ENCODE data around the gene MFSD12. TPM values are rescaled to one million over a fixed set of nuclear protein-coding genes. Genes with fewer than 3 reads are reported as not detected.

The MFSD12 gene
- total and polyA plus RNA-seq, 2 experiments from 2014 or later = 44.7 to 57.7 TPM

DNA sequence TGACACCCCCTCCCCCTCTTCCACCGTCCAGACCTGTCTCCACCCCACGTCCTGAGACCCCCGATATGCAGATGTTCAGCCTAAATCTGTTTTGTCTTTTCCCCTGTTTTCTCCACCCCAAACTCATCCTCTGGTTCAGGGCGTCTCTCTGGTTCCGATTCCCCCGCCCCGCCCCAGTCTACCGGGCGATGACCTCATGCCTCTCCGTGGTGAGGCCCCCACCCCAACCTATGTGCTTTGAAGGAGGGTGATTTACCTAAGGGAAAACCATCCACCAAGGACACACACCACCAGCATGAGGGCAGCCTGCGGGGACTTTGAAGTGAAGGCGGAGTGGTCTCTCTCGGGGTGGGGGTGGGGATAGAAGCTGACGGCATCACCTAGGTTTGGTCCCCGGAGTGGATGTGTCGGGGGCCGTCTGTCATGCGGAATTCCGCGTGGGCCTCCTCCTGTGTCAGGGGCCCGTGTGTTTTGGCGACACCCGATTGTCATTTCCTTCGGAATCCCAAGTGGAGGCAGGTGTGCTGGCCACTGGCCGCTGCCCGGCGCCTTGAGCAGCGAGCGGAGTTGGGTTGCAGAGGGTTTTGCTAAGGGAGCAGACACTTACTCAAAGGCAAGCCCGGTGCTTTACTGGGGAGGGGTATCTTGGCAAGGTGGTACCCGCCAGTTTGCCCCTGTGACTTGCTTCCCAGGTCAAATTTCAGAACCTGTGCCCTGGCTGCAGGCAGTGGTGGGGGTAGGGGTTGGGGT is 49.8 kb downstream of the MFSD12 start:
- H3K9me2 ChIP-seq (replicated peaks; ENCODE audit: insufficient read depth) = no peaks in the 10 kb centered on the region
- WGBS (ENCODE audit: low lambda C conversion rate, missing lambda C conversion rate) = 15% methylated on average over 26 of the region's 31 CpGs
- no peak for TF ChIP-seq CTCF (IDR thresholded peaks at IDR 0.05; ENCODE audit: poor library complexity)
- H4K20me1 ChIP-seq (ENCODE audit: insufficient read depth, poor library complexity, severe bottlenecking) = peaks cover 49% of the 10 kb centered on the region
- no peaks in the 10 kb centered on the region for H3K36me3 ChIP-seq (replicated peaks; ENCODE audit: insufficient read depth, low read depth)
- no peak overlapping the region for H2AFZ ChIP-seq
- H3K27me3 ChIP-seq = no peaks in the 10 kb centered on the region
- H3K4me2 ChIP-seq = peak overlapping the region; percentile 96
- H3K9me3 ChIP-seq (ENCODE audit: low read depth) = no peaks in the 10 kb centered on the region
- peak; percentile 79 for DNase-seq (ENCODE audit: low spot score)
- H3K4me3 ChIP-seq = peak overlapping the region; percentile 94
- peaks cover 10% of the 10 kb centered on the region for H3K4me1 ChIP-seq (ENCODE audit: insufficient read depth)
- peaks cover 63% of the 10 kb centered on the region for H3K79me2 ChIP-seq
- peak overlapping the region; percentile 85 for H3K27ac ChIP-seq

- no peaks in the 10 kb centered on the region for H3K27me3 ChIP-seq
- peak; percentile 50 for DNase-seq (ENCODE audit: low spot score)
- H4K20me1 ChIP-seq (ENCODE audit: insufficient read depth, poor library complexity, severe bottlenecking) = peaks cover 41% of the 10 kb centered on the region
- H3K36me3 ChIP-seq (replicated peaks; ENCODE audit: insufficient read depth, low read depth) = no peaks in the 10 kb centered on the region
- H3K9me3 ChIP-seq (ENCODE audit: low read depth) = no peaks in the 10 kb centered on the region
- peak overlapping the region; percentile 85 for H3K27ac ChIP-seq
- no peak for TF ChIP-seq EZH2 (IDR thresholded peaks at IDR 0.05; ENCODE audit: borderline replicate concordance)
- TF ChIP-seq CTCF (IDR thresholded peaks at IDR 0.05; ENCODE audit: poor library complexity) = no peak
- TF ChIP-seq EZH2phosphoT487 (IDR thresholded peaks at IDR 0.05; ENCODE audit: low read depth, severe bottlenecking, unreplicated experiment) = no peak
- H3K4me1 ChIP-seq (ENCODE audit: insufficient read depth) = peaks cover 10% of the 10 kb centered on the region
- H3K9me2 ChIP-seq (replicated peaks; ENCODE audit: insufficient read depth) = no peaks in the 10 kb centered on the region
- peak overlapping the region; percentile 94 for H3K4me3 ChIP-seq
- H3K79me2 ChIP-seq = peaks cover 54% of the 10 kb centered on the region
- peak overlapping the region; percentile 27 for H2AFZ ChIP-seq
- peak overlapping the region; percentile 96 for H3K4me2 ChIP-seq
- WGBS (ENCODE audit: low lambda C conversion rate, missing lambda C conversion rate) = 5% methylated on average over 19 of the region's 69 CpGs
Measured at GRCh38 chr19:3506384-3507340, 50.7 kb downstream of the MFSD12 start.

- H2AFZ ChIP-seq = peak within 1 kb of the TSS; percentile 75
- H3K4me3 ChIP-seq = peak within 1 kb of the TSS; percentile 94
- H3K36me3 ChIP-seq (replicated peaks; ENCODE audit: insufficient read depth, low read depth) = no peaks in the 10 kb centered on the region
- peak; percentile 100 for DNase-seq (ENCODE audit: low spot score)
- H3K27me3 ChIP-seq = no peaks in the 10 kb centered on the region
- H3K27ac ChIP-seq = peak within 1 kb of the TSS; percentile 91
- TF ChIP-seq CTCF (IDR thresholded peaks at IDR 0.05; ENCODE audit: poor library complexity) = no peak
- no peaks in the 10 kb centered on the region for H3K9me2 ChIP-seq (replicated peaks; ENCODE audit: insufficient read depth)
- peaks cover 46% of the 10 kb centered on the region for H3K79me2 ChIP-seq
- peaks cover 32% of the 10 kb centered on the region for H4K20me1 ChIP-seq (ENCODE audit: insufficient read depth, poor library complexity, severe bottlenecking)
- peaks cover 10% of the 10 kb centered on the region for H3K4me1 ChIP-seq (ENCODE audit: insufficient read depth)
- WGBS (ENCODE audit: low lambda C conversion rate, missing lambda C conversion rate) = 3% methylated on average over 44 of the region's 79 CpGs
- peak within 1 kb of the TSS; percentile 96 for H3K4me2 ChIP-seq
- H3K9me3 ChIP-seq (ENCODE audit: low read depth) = no peaks in the 10 kb centered on the region
Measured at GRCh38 chr19:3505598-3506383, 51.6 kb downstream of the MFSD12 start, which contains the start of gene FZR1. FZR1 (plus strand) TSS chr19:3506311; CDS start chr19:3522990, 16,679 bp downstream.
